Immature natural killer cell (primary cell): ENCODE data around the gene ZNF423. TPM values are rescaled to one million over a fixed set of nuclear protein-coding genes. Genes with fewer than 3 reads are reported as not detected.
A peak's percentile ranks its signal among the peaks of the same experiment; 100 is the strongest.

Source experiments
- DNase-seq, 3 donors: peaks; one replicate each; pipeline ENCODE4 v3.0.0; 2022; ENCODE audit warnings: mixed read lengths in 1 of 3
- H3K27ac Mint-ChIP-seq, 6 donors: one replicate each; pipeline ENCODE4 v1.8.0; 2020; ENCODE audit warnings: mixed read lengths in 6 of 6, mild to moderate bottlenecking in 5 of 6, inconsistent platforms in 4 of 6, moderate library complexity in 3 of 6
- H3K27me3 Mint-ChIP-seq, 3 donors: one replicate each; pipeline ENCODE4 v1.8.0; 2020 to 2021; ENCODE audit warnings: low read depth in 3 of 3, mild to moderate bottlenecking in 3 of 3, mixed read lengths in 3 of 3, moderate library complexity in 3 of 3, inconsistent platforms in 1 of 3
- H3K36me3 Mint-ChIP-seq, 3 donors: one replicate each; pipeline ENCODE4 v1.8.0; 2020; ENCODE audit warnings: mixed read lengths in 3 of 3, inconsistent platforms in 2 of 3, mild to moderate bottlenecking in 2 of 3
- H3K4me1 Mint-ChIP-seq, 2 donors: one replicate each; pipeline ENCODE4 v1.8.0; 2020; ENCODE audit warnings: inconsistent platforms in 2 of 2, mild to moderate bottlenecking in 2 of 2, mixed read lengths in 2 of 2, moderate library complexity in 1 of 2
- H3K4me3 Mint-ChIP-seq, 5 donors: one replicate each; pipeline ENCODE4 v1.8.0; 2020; ENCODE audit warnings: mild to moderate bottlenecking in 5 of 5, mixed read lengths in 5 of 5, inconsistent platforms in 3 of 5, moderate library complexity in 3 of 5
- H3K9me3 Mint-ChIP-seq, 6 donors: one replicate each; pipeline ENCODE4 v1.8.0; 2020; ENCODE audit warnings: mild to moderate bottlenecking in 6 of 6, mixed read lengths in 6 of 6, inconsistent platforms in 4 of 6, moderate library complexity in 3 of 6
- polyA plus RNA-seq, 3 donors: library from polyadenylated mRNA; unstranded; fragments of 300-500 nt; fragmentation: Illumina TruSeq; gene quantifications; one replicate each; pipeline ENCODE4 v1.2.3, GENCODE V29; 2021

ZNF423 gene
- polyA plus RNA-seq, 3 donors from 2014 or later: not detected

DNA sequence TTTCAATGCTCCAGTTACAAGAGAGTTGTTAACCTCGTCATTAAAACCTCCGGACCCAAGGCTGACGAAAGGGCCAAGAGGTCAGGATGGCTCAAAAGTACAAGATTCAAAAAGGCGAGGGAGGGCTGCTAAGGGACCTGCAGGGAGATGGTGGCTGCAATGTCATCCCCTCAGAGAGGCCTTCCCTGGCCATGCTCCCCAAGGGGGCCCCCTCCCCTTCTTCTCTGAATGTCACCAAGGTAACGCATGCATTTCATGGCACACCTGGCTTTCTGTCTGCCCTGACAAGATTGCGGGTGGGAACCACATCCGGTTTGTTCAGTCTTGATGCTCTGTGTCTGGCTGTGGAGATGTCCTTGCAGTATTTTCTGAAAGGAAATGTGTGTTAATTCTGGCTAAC lies 392.4 kb downstream of the ZNF423 start:
- DNase-seq: peak; percentile 62 to 68 (median 65)
- Mint-ChIP-seq H3K27me3 (peaks cover 2 to 11% (median 5%) of the 10 kb centered on the region in 3 donors), H3K36me3 (no peaks in the 10 kb centered on the region), H3K4me3 (peak overlapping the region; percentile 3 to 67 (median 32)), H3K27ac (peak overlapping the region; percentile 45 to 81 (median 74)), H3K4me1 (peaks cover 20 to 24% of the 10 kb centered on the region in 2 donors), H3K9me3 (no peaks in the 10 kb centered on the region)

DNA sequence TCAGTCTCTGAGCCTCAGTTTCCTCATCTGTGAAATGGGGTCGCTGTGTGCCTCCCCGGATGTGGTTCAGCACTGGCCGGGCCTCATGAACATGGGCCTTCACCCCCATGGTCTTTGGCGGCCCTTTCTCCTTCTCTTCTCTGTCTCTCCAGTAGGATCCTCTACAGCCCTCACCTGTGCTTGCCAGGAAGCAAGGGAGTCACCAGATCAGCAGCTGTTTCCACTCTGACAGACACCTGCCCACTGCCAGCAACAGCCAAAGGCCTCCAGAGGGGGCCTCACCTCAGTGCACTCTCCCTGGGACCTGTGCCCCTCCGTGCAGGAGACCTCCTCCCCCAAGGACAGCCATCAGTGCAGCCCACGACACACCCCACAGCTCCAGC lies 392.9 kb downstream of the ZNF423 start:
- no peak for DNase-seq
- H3K27ac Mint-ChIP-seq: peak overlapping the region in 5 of 6 donors; percentile 23 to 81 (median 35)
- H3K27me3 Mint-ChIP-seq: peaks cover 2 to 11% (median 5%) of the 10 kb centered on the region in 3 donors
- H3K36me3 Mint-ChIP-seq: no peaks in the 10 kb centered on the region
- H3K4me1 Mint-ChIP-seq: peaks cover 20 to 24% of the 10 kb centered on the region in 2 donors
- H3K4me3 Mint-ChIP-seq: no peak overlapping the region
- H3K9me3 Mint-ChIP-seq: no peaks in the 10 kb centered on the region

DNA sequence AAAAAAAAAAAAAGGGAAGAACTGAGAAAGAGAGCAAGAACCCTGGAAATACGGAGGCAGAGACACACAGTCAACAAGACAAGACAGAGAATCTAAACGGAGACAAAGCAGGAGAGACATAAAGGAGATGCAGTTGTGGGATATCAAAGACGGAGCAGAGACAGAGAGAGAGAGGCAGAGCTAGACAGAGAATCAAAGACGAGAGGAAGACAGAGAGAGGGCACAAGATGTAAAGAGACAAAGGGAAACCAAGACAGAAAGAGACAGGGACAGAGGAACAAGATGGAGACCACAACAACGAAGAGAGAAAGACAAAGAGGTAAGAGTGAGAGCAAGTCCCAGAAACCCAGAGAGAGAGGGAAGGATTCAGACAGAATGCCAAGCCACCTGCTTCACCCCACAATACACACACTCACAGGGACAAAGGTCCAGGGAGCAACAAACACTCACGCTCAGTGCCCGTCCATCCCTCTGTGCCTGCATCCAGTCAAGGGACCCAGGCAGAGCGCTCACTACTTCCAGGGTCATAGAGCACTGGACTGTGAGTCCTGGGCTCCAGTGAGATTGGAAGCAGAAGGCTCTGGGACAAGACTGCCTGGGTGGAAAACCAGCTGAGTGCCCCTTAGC lies 393.4 kb downstream of the ZNF423 start:
- H3K36me3 Mint-ChIP-seq: no peaks in the 10 kb centered on the region
- DNase-seq: no peak
- H3K9me3 Mint-ChIP-seq: no peaks in the 10 kb centered on the region
- H3K4me3 Mint-ChIP-seq: peak overlapping the region in 1 of 5 donors; percentile 43
- peaks cover 2 to 11% (median 5%) of the 10 kb centered on the region in 3 donors for H3K27me3 Mint-ChIP-seq
- H3K27ac Mint-ChIP-seq: peak overlapping the region in 3 of 6 donors; percentile 34 to 81 (median 36)
- peaks cover 20 to 24% of the 10 kb centered on the region in 2 donors for H3K4me1 Mint-ChIP-seq

DNA sequence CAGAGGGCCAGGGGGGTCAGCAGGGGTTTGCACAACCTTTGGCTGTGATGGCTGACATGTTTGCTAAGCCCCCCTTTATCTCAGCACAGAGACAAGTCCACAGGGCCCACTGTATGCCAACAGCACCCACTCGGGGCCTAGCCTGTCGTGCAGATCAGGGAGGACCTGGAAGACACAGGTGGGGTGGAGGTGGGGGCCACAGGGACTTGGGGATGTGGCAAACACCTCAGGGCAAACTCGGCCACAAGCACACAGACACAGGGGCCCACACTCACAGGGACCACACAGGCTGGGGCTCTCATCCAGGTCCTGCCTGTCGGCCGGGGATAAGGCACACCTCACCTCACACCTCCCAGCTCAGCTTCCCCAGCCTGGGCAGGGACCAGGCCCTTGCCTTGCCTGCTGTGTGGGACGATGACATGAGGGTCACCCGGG lies 394.4 kb downstream of the ZNF423 start:
- peaks cover 0 to 2% (median 0%) of the 10 kb centered on the region in 6 donors for H3K9me3 Mint-ChIP-seq
- peaks cover 2 to 11% (median 4%) of the 10 kb centered on the region in 3 donors for H3K27me3 Mint-ChIP-seq
- peaks cover 20 to 24% of the 10 kb centered on the region in 2 donors for H3K4me1 Mint-ChIP-seq
- peak overlapping the region in 1 of 6 donors; percentile 68 for H3K27ac Mint-ChIP-seq
- H3K4me3 Mint-ChIP-seq: no peak overlapping the region
- no peak for DNase-seq
- no peaks in the 10 kb centered on the region for H3K36me3 Mint-ChIP-seq

DNA sequence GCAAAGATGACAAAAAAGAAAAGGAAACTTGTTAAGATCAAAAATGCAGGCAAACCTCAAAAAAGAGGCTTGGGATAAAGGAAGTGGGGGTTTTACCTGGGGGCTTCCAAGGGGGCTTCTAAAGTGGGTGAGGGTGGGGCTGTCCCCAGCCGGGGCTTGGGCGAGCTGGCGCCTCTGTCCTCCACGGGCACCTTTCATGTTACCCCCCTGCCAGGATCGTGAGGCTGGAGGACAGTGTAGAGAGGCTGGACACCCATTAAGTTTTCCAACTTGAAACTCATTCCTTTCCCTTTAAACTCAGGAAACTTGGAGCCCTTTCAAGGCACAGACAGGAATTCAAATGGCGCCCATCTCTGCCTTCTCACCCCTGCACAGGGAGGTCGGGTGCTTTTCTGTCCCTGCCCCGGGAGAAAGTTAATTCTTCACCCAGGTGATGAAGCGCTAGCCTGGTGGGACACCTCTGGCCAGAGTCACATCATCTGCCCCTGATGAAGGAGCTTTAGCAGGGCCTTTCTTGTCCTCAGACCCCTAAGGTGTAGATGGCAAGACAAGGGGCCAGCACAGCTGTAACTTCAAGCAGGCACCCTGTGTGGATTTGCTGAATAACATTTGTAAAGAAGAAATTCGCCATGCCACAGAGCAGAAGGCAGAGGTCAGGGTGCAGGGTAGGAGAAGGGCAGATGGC lies 395.0 kb downstream of the ZNF423 start:
- Mint-ChIP-seq H3K9me3 (peaks cover 0 to 2% (median 0%) of the 10 kb centered on the region in 6 donors), H3K27ac (no peak overlapping the region), H3K27me3 (peaks cover 2 to 11% (median 3%) of the 10 kb centered on the region in 3 donors), H3K4me3 (no peak overlapping the region), H3K36me3 (no peaks in the 10 kb centered on the region), H3K4me1 (peaks cover 20 to 24% of the 10 kb centered on the region in 2 donors)
- no peak for DNase-seq

DNA sequence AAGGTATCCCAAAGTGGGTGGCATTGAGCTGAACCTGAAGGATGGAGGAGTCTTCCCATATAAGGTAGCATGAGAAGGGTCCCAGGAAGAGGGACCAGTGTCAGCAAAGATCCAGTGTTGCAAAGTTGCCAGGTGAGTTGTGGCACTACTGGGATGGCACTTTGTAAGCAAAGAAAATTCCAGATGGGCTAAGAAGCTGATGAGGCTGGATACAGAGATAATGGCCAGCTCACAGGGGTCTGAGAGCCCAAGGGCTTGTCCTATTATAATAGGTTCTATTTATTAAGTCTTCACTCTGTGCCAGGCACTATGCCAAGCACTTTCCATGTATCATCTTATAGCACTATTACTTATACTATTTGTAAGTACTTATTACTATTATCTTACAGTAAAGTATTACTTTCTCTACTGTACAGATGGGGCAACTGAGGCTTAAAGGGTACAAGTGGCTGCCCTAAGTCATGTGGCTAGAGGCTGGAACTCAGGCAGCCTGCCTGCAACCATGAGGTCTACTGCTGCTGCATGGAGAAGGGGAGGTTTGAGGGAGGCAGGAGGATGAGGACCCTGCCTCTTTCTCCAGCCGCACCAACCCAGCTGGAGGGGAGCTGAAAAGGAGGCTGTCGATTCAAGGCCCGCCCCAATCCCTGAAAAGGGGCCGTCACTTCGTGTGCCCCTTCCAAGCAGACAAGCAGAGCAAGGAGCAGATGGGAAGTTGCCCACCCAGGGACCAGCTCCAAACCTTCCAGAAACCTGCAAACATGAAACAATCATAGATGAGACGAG lies 395.8 kb downstream of the ZNF423 start:
- H3K27ac Mint-ChIP-seq: no peak overlapping the region
- H3K9me3 Mint-ChIP-seq: peaks cover 0 to 2% (median 0%) of the 10 kb centered on the region in 6 donors
- DNase-seq: no peak
- H3K36me3 Mint-ChIP-seq: no peaks in the 10 kb centered on the region
- peaks cover 20 to 24% of the 10 kb centered on the region in 2 donors for H3K4me1 Mint-ChIP-seq
- H3K27me3 Mint-ChIP-seq: peaks cover 2 to 11% (median 3%) of the 10 kb centered on the region in 3 donors
- H3K4me3 Mint-ChIP-seq: no peak overlapping the region

DNA sequence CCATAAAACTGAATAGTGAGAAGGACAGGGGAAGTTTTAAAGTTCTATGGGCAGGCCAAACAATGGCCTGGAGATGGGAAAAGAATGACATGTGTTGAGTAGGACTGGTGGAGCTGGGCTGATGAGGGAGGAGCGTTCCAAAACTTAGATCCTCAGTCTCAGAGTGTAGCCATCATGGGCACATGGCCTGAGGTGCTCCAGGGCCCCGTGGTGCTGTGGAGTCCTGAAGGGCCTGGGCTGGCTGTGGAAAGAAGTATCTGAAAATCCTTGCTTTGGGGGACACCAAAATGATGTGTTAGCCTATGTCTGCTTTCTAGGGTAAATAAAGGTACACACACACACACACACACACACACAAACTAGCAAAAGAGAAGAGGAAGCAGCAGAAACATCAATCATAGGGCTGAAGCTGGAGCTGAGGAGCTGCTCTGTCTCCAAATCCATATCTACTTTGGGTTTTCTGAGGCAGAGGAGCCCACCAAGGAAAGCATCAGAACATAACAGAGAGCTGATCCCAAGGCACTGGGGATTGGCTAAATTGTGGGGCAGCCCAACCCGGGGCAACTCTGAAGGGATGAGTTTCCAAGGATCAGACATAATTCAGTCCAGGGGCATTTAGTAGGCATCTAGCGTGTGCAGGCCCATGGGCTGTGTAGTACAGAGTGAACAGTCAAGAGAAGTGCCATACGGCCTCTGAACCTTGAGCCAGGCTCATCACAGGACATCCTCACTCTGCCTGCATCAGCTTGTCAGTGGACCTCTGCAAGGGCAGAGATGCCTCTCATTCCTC lies 397.1 kb downstream of the ZNF423 start:
- Mint-ChIP-seq H3K4me3 (no peak overlapping the region), H3K9me3 (peaks cover 0 to 2% (median 0%) of the 10 kb centered on the region in 6 donors), H3K4me1 (peaks cover 12 to 16% of the 10 kb centered on the region in 2 donors), H3K27ac (no peak overlapping the region), H3K27me3 (peaks cover 2 to 9% (median 5%) of the 10 kb centered on the region in 3 donors), H3K36me3 (no peaks in the 10 kb centered on the region)
- DNase-seq: no peak

DNA sequence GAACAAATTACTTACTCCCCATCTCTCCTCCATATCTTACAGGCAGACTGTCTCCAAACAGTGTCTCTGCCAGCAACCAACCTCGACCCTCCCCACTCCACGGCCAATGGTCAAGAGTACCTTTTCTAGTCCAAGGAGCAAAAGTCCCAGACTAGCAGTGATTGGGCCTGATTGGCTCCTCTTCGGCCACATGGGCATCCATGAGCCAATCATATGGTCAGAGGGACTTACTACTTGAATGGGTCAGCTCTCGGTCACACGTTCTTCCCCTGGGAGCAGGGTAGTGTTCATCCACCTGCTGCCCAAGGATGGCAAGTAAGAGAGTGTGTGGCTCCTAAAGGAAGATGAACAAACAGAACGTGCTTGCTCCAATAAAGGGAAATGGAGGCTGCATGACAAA lies 397.7 kb downstream of the ZNF423 start:
- peaks cover 6 to 10% of the 10 kb centered on the region in 2 donors for H3K4me1 Mint-ChIP-seq
- no peaks in the 10 kb centered on the region for H3K36me3 Mint-ChIP-seq
- H3K9me3 Mint-ChIP-seq: peaks cover 0 to 2% (median 0%) of the 10 kb centered on the region in 6 donors
- no peak overlapping the region for H3K27ac Mint-ChIP-seq
- peaks cover 2 to 7% (median 5%) of the 10 kb centered on the region in 3 donors for H3K27me3 Mint-ChIP-seq
- DNase-seq: no peak
- H3K4me3 Mint-ChIP-seq: no peak overlapping the region

DNA sequence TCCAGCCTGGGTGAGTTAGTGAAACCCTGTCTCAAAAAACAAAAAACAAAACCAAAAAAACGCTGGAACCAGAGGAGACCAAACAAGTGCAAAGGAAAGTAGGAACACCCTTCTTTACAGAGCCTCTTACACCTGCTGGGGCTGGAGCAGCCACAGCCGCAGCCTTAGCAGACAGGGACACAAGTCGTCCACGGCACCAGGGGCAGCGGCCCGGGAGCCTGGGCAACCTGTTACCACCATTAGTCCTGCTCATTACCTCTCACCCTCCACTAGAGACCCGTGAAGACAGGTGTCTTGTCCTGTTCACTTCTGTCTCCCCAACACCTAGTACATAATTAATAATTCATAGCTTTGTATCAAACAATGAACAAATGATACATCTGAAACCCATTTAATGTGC lies 398.7 kb downstream of the ZNF423 start:
- peaks cover 0 to 2% (median 0%) of the 10 kb centered on the region in 6 donors for H3K9me3 Mint-ChIP-seq
- no peaks in the 10 kb centered on the region for H3K36me3 Mint-ChIP-seq
- no peak overlapping the region for H3K4me3 Mint-ChIP-seq
- no peak overlapping the region for H3K27ac Mint-ChIP-seq
- H3K4me1 Mint-ChIP-seq: peaks cover 0 to 2% of the 10 kb centered on the region in 2 donors
- DNase-seq: no peak
- peaks cover 3 to 4% (median 3%) of the 10 kb centered on the region in 3 donors for H3K27me3 Mint-ChIP-seq

DNA sequence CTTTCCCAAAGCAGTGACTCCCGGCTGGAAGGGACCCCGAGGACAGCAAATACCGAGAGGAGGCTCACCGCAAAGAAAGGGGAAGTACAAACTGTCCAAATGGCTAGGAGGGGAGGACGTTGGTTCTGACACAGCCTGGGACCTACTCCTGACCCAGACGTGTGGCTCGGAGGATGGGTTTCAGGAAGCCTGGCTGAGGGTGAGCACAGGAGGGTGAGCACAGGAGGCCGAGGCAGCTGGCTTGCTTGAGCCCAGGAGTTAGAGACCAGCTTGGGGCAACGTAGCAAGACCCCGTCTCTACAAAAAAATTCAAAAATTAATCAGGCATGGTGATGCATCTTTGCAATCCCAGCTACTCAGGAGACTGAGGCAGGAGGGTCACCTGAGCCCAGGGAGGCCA lies 399.1 kb downstream of the ZNF423 start:
- Mint-ChIP-seq H3K9me3 (peaks cover 0 to 2% (median 0%) of the 10 kb centered on the region in 6 donors), H3K27me3 (peaks cover 3 to 4% (median 3%) of the 10 kb centered on the region in 3 donors), H3K4me3 (no peak overlapping the region), H3K27ac (no peak overlapping the region), H3K36me3 (no peaks in the 10 kb centered on the region), H3K4me1 (no peaks in the 10 kb centered on the region)
- DNase-seq: no peak

DNA sequence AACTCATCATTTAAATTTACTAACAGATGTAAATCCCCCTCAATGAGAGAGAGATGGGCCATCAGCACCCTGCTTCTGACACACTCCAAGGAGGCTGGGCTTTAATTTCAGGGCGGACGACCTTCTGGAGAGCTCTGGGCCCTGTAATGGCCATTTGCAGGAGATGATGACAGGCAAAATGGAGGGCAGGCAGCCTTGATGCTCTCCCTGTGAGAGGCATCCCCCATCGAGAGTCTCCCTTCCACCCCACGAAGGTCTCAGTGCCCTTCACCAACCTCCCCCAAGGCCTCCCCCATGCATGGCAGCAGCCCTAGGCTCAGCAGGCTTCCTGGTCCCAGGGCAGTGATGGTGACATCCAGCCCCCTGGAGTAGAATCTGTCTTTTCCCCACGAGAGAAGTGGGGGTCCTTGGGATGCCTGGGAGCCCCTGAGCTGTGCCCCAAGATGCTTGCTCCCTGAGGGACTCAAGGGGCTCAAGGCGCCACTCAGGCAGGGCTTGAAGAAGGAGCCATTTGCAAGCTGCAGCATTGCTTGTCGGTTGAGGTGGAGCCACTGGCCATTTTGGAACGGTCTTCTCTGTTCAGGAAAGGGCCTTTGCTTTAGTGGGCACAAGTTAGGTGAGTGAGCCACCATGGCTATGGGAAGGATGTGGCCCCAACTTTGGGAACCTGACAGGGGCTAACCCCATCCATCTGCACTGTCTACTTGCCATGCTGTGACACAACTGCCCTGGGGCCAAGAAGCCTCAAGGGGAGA lies 399.7 kb downstream of the ZNF423 start:
- H3K27me3 Mint-ChIP-seq: peaks cover 2 to 4% (median 3%) of the 10 kb centered on the region in 3 donors
- H3K27ac Mint-ChIP-seq: no peak overlapping the region
- no peak overlapping the region for H3K4me3 Mint-ChIP-seq
- no peaks in the 10 kb centered on the region for H3K36me3 Mint-ChIP-seq
- DNase-seq: no peak
- H3K4me1 Mint-ChIP-seq: no peaks in the 10 kb centered on the region
- H3K9me3 Mint-ChIP-seq: peaks cover 0 to 2% (median 0%) of the 10 kb centered on the region in 6 donors

DNA sequence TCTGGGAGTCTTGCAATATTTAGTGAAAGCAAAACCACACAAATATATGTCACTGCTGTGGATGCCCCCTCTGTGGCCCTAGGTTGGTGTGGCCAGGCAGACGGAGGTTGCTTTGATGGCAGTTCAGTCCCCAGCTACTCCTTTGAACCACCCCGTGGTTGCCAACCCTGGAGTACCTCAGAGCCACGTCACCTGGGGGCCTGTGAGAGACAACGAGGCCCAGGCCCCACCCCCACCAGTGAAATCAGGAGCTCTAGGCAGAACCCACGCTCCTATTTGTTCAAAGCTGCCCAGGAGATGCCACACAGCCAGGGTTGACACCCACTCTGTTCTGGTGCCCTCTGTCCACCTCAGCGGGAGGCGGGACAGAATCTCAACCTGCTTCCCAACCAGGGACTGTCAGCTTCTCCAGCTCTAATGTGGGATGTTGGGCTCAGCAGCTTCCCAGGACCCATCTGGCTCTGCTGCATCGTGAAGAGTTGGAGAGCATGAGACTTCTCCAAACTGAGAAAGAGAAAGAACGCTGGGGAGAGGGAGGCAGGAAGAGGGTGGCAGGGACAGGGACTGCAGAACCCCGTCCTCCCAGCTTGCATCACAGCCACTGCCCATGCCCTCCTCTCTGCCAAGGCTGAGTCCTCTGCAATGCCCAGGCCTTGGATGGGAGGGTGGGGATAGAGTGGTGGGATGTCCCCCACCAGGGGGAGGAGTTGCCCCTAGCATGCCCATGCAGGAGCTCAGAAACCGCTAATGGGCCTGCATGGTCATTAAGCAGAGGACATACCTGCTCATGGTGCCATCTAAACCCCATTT lies 400.5 kb downstream of the ZNF423 start:
- Mint-ChIP-seq H3K27me3 (peaks cover 1 to 3% (median 2%) of the 10 kb centered on the region in 3 donors), H3K36me3 (no peaks in the 10 kb centered on the region), H3K27ac (no peak overlapping the region), H3K4me1 (no peaks in the 10 kb centered on the region), H3K4me3 (no peak overlapping the region), H3K9me3 (peaks cover 0 to 2% (median 0%) of the 10 kb centered on the region in 6 donors)
- DNase-seq: no peak
